Caki2 (cell line): ENCODE measurements around the gene CLEC12A. TPM values are rescaled to one million over a fixed set of nuclear protein-coding genes. Genes with fewer than 3 reads are reported as not detected.
"Not testable (repeated sequence)": the region's sequence is repeated elsewhere in the genome, so short reads cannot be mapped to it uniquely, and the experiment has no call there.

ENCODE experiments used
- DNase-seq: peaks from one replicate; pipeline ENCODE4 v3.0.0-alpha.2; 2015; ENCODE audit warnings: low read depth
- in situ Hi-C: cut with HindIII; loops from 2 replicates; pipeline ENCODE4 v1.10.0; 2016; ENCODE audit warnings: low sequenced_read_pairs, low pct_unique_long_range_greater_than_20kb, mixed read lengths
- total RNA-seq: library from RNA; depleted of rRNA; stranded (reverse); fragments of >200 nt; shearing (Covaris generic); gene quantifications from 2 replicates; pipeline ENCODE4 v1.2.3, GENCODE V29; 2014; ENCODE audit warnings: low replicate concordance; rRNA removed

Gene CLEC12A
- total RNA-seq, 1 experiment from 2014 or later: not detected

GRCh38 chr12:10026666-10027065 lies 55.5 kb downstream of the CLEC12A start:
- in situ Hi-C loops, DNase-seq: not testable (repeated sequence)

- in situ Hi-C loops: no loop called here
- DNase-seq: no peak
These were observed 56.1 kb downstream of the CLEC12A start for GRCh38 chr12:10027311-10027710.

GRCh38 chr12:10027721-10028120 lies 56.5 kb downstream of the CLEC12A start:
- in situ Hi-C loops: no loop called here
- no peak for DNase-seq

GRCh38 chr12:10030446-10030845 lies 59.2 kb downstream of the CLEC12A start, which contains the start of gene CLEC9A:
Gene CLEC9A (plus strand): TSS chr12:10030682. CDS start chr12:10052688, 22,006 bp downstream.
- no peak for DNase-seq
- in situ Hi-C loops: no loop called here

- DNase-seq: no peak
- in situ Hi-C loops: no loop called here
These were observed 60.1 kb downstream of the CLEC12A start for GRCh38 chr12:10031321-10031720.

- in situ Hi-C loops: no loop called here
- no peak for DNase-seq
These were observed 60.6 kb downstream of the CLEC12A start for GRCh38 chr12:10031771-10032175.

- in situ Hi-C loops: no loop called here
- DNase-seq: no peak
These were observed 62.8 kb downstream of the CLEC12A start for GRCh38 chr12:10033783-10034545.

Other genes starting within 250 kb of the CLEC12A start
- not detected in 2 replicates for gene CLECL1, start 238.3 kb upstream of the CLEC12A start, total RNA-seq
- gene CD69, start 210.5 kb upstream of the CLEC12A start, total RNA-seq: 0.71 and 4.1 TPM in 2 replicates
- gene KLRF1, start 143.9 kb upstream of the CLEC12A start, total RNA-seq: 1.2 TPM in 1 of 2 replicates, not detected in the other
- gene CLEC2B, start 102.1 kb upstream of the CLEC12A start, total RNA-seq: 4.7 and 11.5 TPM in 2 replicates
- gene KLRF2, start 89.9 kb upstream of the CLEC12A start, total RNA-seq: not detected in 2 replicates
- not detected in 2 replicates for gene CLEC2A, start 39.0 kb upstream of the CLEC12A start, total RNA-seq
- gene CLEC1B, start 27.7 kb downstream of the CLEC12A start, total RNA-seq: not detected in 2 replicates
- not detected in 2 replicates for gene CLEC12B, start 39.2 kb downstream of the CLEC12A start, total RNA-seq
- not detected in 2 replicates for gene CLEC9A, start 59.3 kb downstream of the CLEC12A start, total RNA-seq
- gene CLEC1A, start 127.6 kb downstream of the CLEC12A start, total RNA-seq: not detected in 2 replicates
- not detected in 2 replicates for gene CLEC7A, start 158.8 kb downstream of the CLEC12A start, total RNA-seq
- not detected in 2 replicates for gene OLR1, start 200.7 kb downstream of the CLEC12A start, total RNA-seq
- 2.8 TPM in 1 of 2 replicates, not detected in the other for gene TMEM52B, start 207.6 kb downstream of the CLEC12A start, total RNA-seq
- gene GABARAPL1, start 241.5 kb downstream of the CLEC12A start, total RNA-seq: 83.6 and 160 TPM in 2 replicates